Glutamatergic neuron (in vitro differentiated cells): ENCODE measurements around the gene ATP1A3. TPM values are rescaled to one million over a fixed set of nuclear protein-coding genes. Genes with fewer than 3 reads are reported as not detected.
"Not testable (repeated sequence)": the region's sequence is repeated elsewhere in the genome, so short reads cannot be mapped to it uniquely, and the experiment has no call there.

Experiments
- DNase-seq: peaks from one replicate; pipeline ENCODE4 v3.0.0; 2022
- H3K27ac Mint-ChIP-seq: one replicate; pipeline ENCODE4 v1.8.0; 2020; ENCODE audit warnings: mild to moderate bottlenecking, mixed read lengths, inconsistent platforms; ENCODE audit not compliant: unreplicated experiment
- H3K27me3 Mint-ChIP-seq: one replicate; pipeline ENCODE4 v1.8.0; 2020; ENCODE audit warnings: mild to moderate bottlenecking, moderate library complexity, mixed read lengths, inconsistent platforms; ENCODE audit not compliant: unreplicated experiment
- H3K36me3 Mint-ChIP-seq: one replicate; pipeline ENCODE4 v1.8.0; 2020; ENCODE audit warnings: mild to moderate bottlenecking, mixed read lengths, inconsistent platforms; ENCODE audit not compliant: unreplicated experiment
- H3K4me1 Mint-ChIP-seq: one replicate; pipeline ENCODE4 v1.8.0; 2020; ENCODE audit warnings: mild to moderate bottlenecking, low read depth, mixed read lengths, inconsistent platforms; ENCODE audit not compliant: unreplicated experiment
- H3K4me3 Mint-ChIP-seq: one replicate; pipeline ENCODE4 v1.8.0; 2020; ENCODE audit warnings: mild to moderate bottlenecking, mixed read lengths, inconsistent platforms; ENCODE audit not compliant: unreplicated experiment
- H3K9me3 Mint-ChIP-seq: one replicate; pipeline ENCODE4 v1.8.0; 2020; ENCODE audit warnings: mild to moderate bottlenecking, moderate library complexity, mixed read lengths, inconsistent platforms; ENCODE audit not compliant: unreplicated experiment
- total RNA-seq: library from RNA; stranded (reverse); fragmentation: NEBNext Ultra II Directional; extraction: Animal tissue kit (Norgen Biotek cat#: 25700); gene quantifications from one replicate; pipeline ENCODE4 v1.2.1, GENCODE V29; 2021; ENCODE audit not compliant: unreplicated experiment
- TF ChIP-seq, protein P1 (sequence below): fragments of 200-600 bp; sonication (generic); IDR thresholded peaks from one replicate; pipeline ENCODE4 v1.5.0; 2021; ENCODE audit not compliant: partially characterized antibody, unreplicated experiment

The ATP1A3 gene
- total RNA-seq, 1 donor from 2014 or later = 650 TPM

DNA sequence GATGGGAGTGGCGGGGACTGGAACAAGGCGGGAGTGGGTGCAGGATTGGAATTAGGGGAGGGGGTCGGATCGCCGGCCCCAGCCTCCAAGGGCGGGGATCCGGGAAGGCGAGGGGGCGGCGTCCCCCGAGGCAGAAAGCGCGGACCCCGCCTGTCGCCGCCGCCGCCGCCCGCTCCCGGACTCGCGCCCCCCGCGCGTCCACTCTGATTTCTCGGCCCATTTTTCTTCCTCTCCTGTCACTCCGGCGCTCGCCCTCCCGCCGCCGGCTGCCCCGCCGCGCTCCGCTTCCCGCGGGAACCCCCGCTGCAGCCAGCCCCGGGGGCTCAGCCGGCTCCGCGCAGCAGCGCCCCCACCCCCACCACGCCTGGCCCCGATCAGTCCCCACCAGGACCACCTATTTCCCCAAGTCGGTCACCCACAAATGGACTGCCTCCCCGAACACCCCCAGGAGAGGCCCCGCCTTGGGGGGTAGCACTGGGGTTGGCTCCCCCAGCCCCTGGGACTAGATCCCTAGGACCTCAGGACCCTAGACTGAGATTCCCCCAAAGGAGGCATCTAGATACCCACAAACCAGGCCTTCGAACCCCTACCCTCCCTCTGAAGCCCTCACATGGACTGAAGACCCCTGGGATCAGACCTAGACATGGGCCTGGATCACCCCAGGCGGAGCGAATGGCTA is 53.2 kb downstream of the ATP1A3 start:
- Mint-ChIP-seq H3K27me3 (peaks cover 20% of the 10 kb centered on the region), H3K4me1 (peaks cover 11% of the 10 kb centered on the region)

DNA sequence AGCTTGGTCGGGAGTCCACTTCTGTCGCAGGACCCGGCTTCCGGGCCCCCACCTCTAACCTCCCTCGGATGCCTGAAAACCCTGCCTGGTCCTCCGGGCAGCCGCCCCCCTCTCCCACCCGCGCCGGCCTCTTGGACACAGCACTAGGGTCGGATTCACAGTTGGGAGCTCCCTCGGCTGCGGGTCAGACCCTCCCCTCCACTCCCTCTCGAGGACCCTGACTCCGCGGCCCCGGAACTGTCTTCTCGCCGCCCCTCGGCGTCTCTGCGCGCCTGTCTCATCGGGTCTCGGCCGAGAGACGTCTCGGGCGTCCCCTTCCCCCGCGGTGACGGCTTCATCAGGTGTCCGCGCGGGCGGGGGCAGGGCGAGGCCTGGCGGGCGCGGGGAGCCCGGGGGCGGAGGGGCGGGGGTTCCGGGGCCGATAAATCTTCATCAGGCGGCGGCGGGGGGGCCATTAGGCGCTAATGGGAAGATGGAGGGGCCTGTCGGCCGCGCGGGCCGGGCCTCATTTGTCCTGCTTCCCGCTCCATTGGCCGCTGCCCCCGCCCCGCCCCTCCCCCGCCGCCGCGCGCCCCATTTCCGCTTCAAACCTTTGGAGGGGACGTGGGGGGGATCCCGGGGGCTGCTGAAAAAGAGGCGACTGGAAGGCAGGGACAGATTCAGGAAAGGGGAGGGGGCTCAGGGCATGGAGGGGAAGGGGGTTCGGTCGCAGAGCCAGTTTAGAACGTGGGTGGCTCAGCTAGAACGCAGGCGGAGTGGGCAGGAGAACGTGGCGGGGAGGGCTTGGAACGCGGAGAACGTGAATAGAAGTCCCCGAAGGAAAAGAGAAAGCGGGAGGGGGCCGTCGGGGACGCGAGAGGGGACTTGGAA is 53.9 kb downstream of the ATP1A3 start:
- Mint-ChIP-seq H3K36me3 (peaks cover 6% of the 10 kb centered on the region), H3K27ac (no peak overlapping the region), H3K4me3 (peak overlapping the region; percentile 73), H3K9me3 (peaks cover 14% of the 10 kb centered on the region), H3K27me3 (peaks cover 19% of the 10 kb centered on the region), H3K4me1 (peaks cover 16% of the 10 kb centered on the region)
- no peak for DNase-seq
- TF ChIP-seq, protein P1, sequence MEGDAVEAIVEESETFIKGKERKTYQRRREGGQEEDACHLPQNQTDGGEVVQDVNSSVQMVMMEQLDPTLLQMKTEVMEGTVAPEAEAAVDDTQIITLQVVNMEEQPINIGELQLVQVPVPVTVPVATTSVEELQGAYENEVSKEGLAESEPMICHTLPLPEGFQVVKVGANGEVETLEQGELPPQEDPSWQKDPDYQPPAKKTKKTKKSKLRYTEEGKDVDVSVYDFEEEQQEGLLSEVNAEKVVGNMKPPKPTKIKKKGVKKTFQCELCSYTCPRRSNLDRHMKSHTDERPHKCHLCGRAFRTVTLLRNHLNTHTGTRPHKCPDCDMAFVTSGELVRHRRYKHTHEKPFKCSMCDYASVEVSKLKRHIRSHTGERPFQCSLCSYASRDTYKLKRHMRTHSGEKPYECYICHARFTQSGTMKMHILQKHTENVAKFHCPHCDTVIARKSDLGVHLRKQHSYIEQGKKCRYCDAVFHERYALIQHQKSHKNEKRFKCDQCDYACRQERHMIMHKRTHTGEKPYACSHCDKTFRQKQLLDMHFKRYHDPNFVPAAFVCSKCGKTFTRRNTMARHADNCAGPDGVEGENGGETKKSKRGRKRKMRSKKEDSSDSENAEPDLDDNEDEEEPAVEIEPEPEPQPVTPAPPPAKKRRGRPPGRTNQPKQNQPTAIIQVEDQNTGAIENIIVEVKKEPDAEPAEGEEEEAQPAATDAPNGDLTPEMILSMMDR = no peak

More for the DNA sequence above, 53.2 kb downstream of the ATP1A3 start:
- peak overlapping the region; percentile 62 for H3K27ac Mint-ChIP-seq
- peak overlapping the region; percentile 73 for H3K4me3 Mint-ChIP-seq
- no peak for DNase-seq
- peaks cover 11% of the 10 kb centered on the region for H3K9me3 Mint-ChIP-seq
- peaks cover 6% of the 10 kb centered on the region for H3K36me3 Mint-ChIP-seq
- TF ChIP-seq, protein P1 = no peak

DNA sequence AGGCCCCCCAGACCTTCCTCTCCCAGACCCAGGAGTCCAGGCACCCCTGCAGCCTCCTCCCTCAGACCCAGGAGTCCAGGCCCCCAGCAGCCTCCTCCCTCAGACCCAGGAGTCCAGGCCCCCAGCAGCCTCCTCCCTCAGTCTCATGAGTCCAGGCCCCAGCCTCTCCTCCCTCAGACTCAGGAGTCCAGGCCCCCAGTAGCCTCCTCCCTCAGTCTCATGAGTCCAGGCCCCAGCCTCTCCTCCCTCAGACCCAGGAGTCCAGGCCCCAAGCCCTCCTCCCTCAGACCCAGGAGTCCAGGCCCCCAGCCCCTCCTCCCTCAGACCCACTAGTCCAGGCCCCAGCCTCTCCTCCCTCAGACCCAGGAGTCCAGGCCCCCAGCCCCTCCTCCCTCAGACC is 54.8 kb downstream of the ATP1A3 start:
- not testable (repeated sequence) for H3K36me3 Mint-ChIP-seq, H3K27ac Mint-ChIP-seq, H3K4me3 Mint-ChIP-seq, DNase-seq
- Mint-ChIP-seq H3K9me3 (peaks cover 13% of the 10 kb centered on the region), H3K27me3 (peaks cover 16% of the 10 kb centered on the region), H3K4me1 (peaks cover 22% of the 10 kb centered on the region)

DNA sequence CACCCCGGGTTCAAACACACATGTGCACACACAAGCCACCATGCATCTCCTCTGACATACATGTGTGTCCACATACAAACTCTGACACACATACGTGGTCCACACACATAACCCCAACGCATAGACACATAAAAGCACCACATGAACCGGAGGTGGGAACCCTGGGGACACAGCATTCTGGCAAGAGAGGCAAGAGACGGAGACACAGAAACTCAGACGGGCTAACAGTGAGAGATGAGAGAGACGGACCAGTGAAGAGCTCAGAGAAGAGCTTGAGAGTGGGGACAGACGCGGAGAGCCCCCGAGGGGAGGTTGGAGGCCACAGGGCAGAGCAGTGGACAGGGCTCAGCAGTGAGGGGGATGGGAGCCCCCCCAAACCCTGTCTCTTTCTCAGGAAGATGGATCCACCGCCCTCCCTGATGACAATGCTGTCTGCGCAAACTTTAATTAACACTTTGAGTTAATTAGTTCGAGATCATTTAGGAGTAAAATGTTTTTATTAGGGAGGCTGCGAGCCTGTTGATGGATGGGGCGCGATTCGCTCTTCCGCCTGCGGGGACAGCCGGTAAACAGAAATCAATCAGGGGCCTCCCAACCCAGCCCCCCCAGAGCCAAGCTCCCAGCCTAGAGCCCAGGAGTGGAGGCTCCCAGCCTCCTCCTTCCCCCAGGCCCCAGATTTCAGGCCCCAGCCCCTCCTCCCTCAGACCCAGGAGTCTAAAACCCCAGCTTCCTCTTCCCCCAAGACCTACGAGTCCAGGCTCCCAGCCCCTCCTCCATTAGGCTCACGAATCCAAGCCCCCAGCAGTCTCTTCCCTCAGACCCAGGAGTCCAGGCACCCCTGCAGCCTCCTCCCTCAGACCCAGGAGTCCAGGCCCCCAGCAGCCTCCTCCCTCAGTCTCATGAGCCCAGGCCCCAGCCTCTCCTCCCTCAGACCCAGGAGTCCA is 56.2 kb downstream of the ATP1A3 start:
- H3K9me3 Mint-ChIP-seq = peaks cover 18% of the 10 kb centered on the region
- DNase-seq = no peak
- peaks cover 35% of the 10 kb centered on the region for H3K4me1 Mint-ChIP-seq
- H3K36me3 Mint-ChIP-seq = peaks cover 2% of the 10 kb centered on the region
- TF ChIP-seq, protein P1 = peak; percentile 26
- H3K27ac Mint-ChIP-seq = peak overlapping the region; percentile 10
- peaks cover 20% of the 10 kb centered on the region for H3K27me3 Mint-ChIP-seq
- H3K4me3 Mint-ChIP-seq = peak overlapping the region; percentile 63

DNA sequence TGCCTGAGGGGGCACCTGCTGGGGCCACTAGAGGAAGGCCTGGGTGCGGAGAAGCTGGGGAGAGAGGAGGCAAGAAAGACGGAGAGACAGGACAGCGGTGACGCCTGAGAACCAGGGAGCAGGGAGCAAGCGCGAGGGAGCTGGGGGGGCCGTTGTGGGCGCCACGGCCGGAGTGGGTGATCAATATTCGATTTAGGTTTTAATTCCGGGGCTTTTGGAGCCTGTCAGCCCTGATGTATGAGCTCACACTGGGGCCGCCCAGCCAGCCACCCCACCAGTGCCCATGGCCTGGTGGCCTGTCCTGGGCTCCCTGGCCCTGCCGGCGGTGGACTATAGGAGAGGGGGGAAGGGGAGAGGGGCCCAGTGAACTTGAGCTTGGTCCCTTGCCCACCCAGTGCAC is 57.1 kb downstream of the ATP1A3 start:
- DNase-seq = no peak
- TF ChIP-seq, protein P1 = no peak
- Mint-ChIP-seq H3K9me3 (peaks cover 18% of the 10 kb centered on the region), H3K4me1 (peaks cover 41% of the 10 kb centered on the region), H3K27me3 (peaks cover 23% of the 10 kb centered on the region), H3K36me3 (no peaks in the 10 kb centered on the region), H3K4me3 (peak overlapping the region; percentile 37), H3K27ac (no peak overlapping the region)
